ENCODE results near the gene ABL1.

Gene ABL1

DNA sequence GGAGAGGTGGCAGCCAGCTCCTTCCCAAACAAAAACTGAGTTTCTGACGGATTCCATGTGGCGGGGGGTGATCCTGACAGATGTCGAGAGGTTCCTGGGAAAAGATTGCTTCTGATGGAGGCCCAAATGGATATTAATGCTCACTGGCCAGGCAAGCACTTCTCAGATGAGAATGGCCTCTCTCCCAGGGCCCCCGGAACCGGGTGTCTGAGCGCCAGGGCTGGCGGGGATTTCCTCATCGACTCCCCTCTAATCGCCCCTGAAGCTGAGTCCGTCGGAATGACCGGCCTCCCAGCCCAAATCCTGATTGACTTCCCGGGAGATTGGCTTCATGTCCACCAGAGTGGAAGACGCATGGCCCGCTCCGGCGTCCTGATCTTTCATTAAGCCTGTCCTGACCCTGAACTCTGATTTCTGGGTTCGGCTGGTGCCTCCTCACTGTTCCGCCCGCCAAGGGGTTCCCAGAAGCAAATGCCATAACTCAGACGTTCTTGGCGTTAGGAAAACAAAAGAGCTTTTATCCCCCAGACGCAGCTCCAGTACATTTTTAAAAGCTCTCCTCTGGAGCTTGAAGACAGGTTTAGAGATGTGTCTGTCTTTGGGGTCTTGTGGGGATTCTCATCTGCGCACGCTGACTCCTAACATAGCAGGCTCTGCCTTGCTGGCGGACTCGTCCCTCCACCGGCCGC, 86.4 kb downstream of the ABL1 start:
- TF ChIP-seq PKNOX1 (IDR thresholded peaks at IDR 0.05): no peak
- TF ChIP-seq NFRKB (IDR thresholded peaks at IDR 0.05): no peak
- no peak for TF ChIP-seq TARDBP (IDR thresholded peaks at IDR 0.05)
- TF ChIP-seq SP1 (IDR thresholded peaks at IDR 0.05): no peak
- no peak for TF ChIP-seq ZNF384 (IDR thresholded peaks at IDR 0.05)
- TF ChIP-seq BHLHE40 (IDR thresholded peaks at IDR 0.05; ENCODE audit: borderline replicate concordance): no peak
- no peak for TF ChIP-seq LEF1 (IDR thresholded peaks at IDR 0.05; ENCODE audit: borderline replicate concordance)
- TF ChIP-seq FOXM1 (IDR thresholded peaks at IDR 0.05; ENCODE audit: borderline replicate concordance): no peak
- TF ChIP-seq HDGF (IDR thresholded peaks at IDR 0.05; ENCODE audit: borderline replicate concordance): no peak
- TF ChIP-seq L3MBTL2 (conservative IDR thresholded peaks at IDR 0.05): no peak
- TF ChIP-seq SUZ12 (IDR thresholded peaks at IDR 0.05): no peak
- no peak for TF ChIP-seq FOXK2 (IDR thresholded peaks at IDR 0.05)
- no peak for TF ChIP-seq ELF4 (IDR thresholded peaks at IDR 0.05)
- no peak for TF ChIP-seq CTBP1 (IDR thresholded peaks at IDR 0.05; ENCODE audit: borderline replicate concordance)
- TF ChIP-seq FOXA1 (IDR thresholded peaks at IDR 0.05): no peak
- no peak for TF ChIP-seq ARNT (IDR thresholded peaks at IDR 0.05)
- POLR2A ChIA-PET: no interaction called here
- CTCF ChIA-PET: no interaction called here
- DNase-seq (ENCODE audit: extremely low spot score): no peak

GRCh38 chr9:130921989-130922892, 87.2 kb downstream of the ABL1 start:
- no peak for DNase-seq (ENCODE audit: extremely low spot score)
- TF ChIP-seq NFRKB (IDR thresholded peaks at IDR 0.05) (no peak), BHLHE40 (IDR thresholded peaks at IDR 0.05; ENCODE audit: borderline replicate concordance) (no peak), HDGF (IDR thresholded peaks at IDR 0.05; ENCODE audit: borderline replicate concordance) (no peak), L3MBTL2 (conservative IDR thresholded peaks at IDR 0.05) (no peak), SP1 (IDR thresholded peaks at IDR 0.05) (no peak), ARNT (IDR thresholded peaks at IDR 0.05) (no peak), ELF4 (IDR thresholded peaks at IDR 0.05) (no peak), CTBP1 (IDR thresholded peaks at IDR 0.05; ENCODE audit: borderline replicate concordance) (no peak), FOXK2 (IDR thresholded peaks at IDR 0.05) (no peak), FOXA1 (IDR thresholded peaks at IDR 0.05) (no peak), SUZ12 (IDR thresholded peaks at IDR 0.05) (no peak), TARDBP (IDR thresholded peaks at IDR 0.05) (no peak), LEF1 (IDR thresholded peaks at IDR 0.05; ENCODE audit: borderline replicate concordance) (no peak), ZNF384 (IDR thresholded peaks at IDR 0.05) (no peak), PKNOX1 (IDR thresholded peaks at IDR 0.05) (no peak), FOXM1 (IDR thresholded peaks at IDR 0.05; ENCODE audit: borderline replicate concordance) (no peak)
- ChIA-PET POLR2A (no interaction called here), CTCF (interaction anchor here (1.4 kb wide), 1 partner anchor 11 kb away, joined by 3 read pairs; no protein-coding TSS in a partner anchor)

DNA sequence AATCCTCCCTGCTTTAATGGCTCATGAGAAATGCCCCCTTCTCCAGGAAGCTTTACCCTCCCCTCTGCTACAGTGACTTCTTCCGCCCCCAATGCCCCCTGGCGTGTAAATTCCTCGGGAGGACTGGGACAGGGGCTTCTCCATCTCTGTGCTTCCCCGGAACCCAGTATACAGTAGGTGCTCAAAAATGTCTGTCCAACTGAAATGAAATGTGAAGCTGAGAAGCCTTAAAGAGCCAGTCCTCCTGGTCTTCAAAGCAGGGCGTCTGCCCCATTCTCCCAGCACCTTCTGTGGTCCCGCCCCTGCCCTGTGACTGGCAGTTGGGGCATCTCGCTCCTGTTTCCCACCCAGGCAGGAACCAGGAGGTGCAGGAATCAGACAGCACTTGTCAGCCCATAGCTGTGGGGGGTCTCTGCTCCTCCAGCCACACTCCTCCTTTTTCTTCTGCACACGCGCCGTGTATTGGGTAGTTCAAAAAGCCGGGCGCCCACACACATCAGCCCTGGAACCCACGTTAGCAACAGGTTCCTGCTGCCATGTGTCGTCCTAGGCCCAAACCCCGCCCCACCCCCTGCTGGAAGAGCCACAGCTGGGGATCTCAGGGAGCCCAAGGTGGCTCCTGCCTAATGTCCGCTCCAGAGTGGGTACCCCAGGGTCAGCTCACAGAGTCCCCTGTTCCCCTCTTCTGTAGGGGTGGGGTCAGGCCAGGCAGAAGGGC, 88.0 kb downstream of the ABL1 start:
- ChIA-PET POLR2A (no interaction called here), CTCF (interaction anchor here (1.4 kb wide), 1 partner anchor 10 kb away, joined by 3 read pairs; no protein-coding TSS in a partner anchor)
- DNase-seq (ENCODE audit: extremely low spot score): no peak
- TF ChIP-seq LEF1 (IDR thresholded peaks at IDR 0.05; ENCODE audit: borderline replicate concordance) (no peak), PKNOX1 (IDR thresholded peaks at IDR 0.05) (peak; percentile 42)

- CTCF ChIA-PET: no interaction called here
- TF ChIP-seq SP1 (IDR thresholded peaks at IDR 0.05) (no peak), FOXA1 (IDR thresholded peaks at IDR 0.05) (no peak), HDGF (IDR thresholded peaks at IDR 0.05; ENCODE audit: borderline replicate concordance) (no peak), ELF4 (IDR thresholded peaks at IDR 0.05) (no peak), FOXM1 (IDR thresholded peaks at IDR 0.05; ENCODE audit: borderline replicate concordance) (no peak), NFRKB (IDR thresholded peaks at IDR 0.05) (no peak), TARDBP (IDR thresholded peaks at IDR 0.05) (no peak), PKNOX1 (IDR thresholded peaks at IDR 0.05) (no peak), ARNT (IDR thresholded peaks at IDR 0.05) (no peak), L3MBTL2 (conservative IDR thresholded peaks at IDR 0.05) (no peak), SUZ12 (IDR thresholded peaks at IDR 0.05) (no peak), FOXK2 (IDR thresholded peaks at IDR 0.05) (no peak), CTBP1 (IDR thresholded peaks at IDR 0.05; ENCODE audit: borderline replicate concordance) (no peak), LEF1 (IDR thresholded peaks at IDR 0.05; ENCODE audit: borderline replicate concordance) (no peak), ZNF384 (IDR thresholded peaks at IDR 0.05) (no peak), BHLHE40 (IDR thresholded peaks at IDR 0.05; ENCODE audit: borderline replicate concordance) (no peak)
- POLR2A ChIA-PET: no interaction called here
- no peak for DNase-seq (ENCODE audit: extremely low spot score)
Observed at GRCh38 chr9:130923611-130924447, 88.8 kb downstream of the ABL1 start.
